AG04449 (cell line): ENCODE data around the gene BEND5.
A peak's percentile ranks its signal among the peaks of the same experiment; 100 is the strongest.

ENCODE experiments used
- CTCF ChIA-PET: fragments of 350-600 bp; formaldehyde crosslinking; extraction: SDS; loops from one replicate; lab custom pipeline; 2021; ENCODE audit warnings: antibody characterized with exemption; lab: Yijun Ruan, JAX
- POLR2A ChIA-PET: fragments of 400-600, 350-600 bp; formaldehyde crosslinking; extraction: SDS; loops from one replicate; lab custom pipeline; 2020; ENCODE audit warnings: antibody characterized with exemption, inconsistent platforms; lab: Yijun Ruan, JAX
- DNase-seq: peaks from one replicate; pipeline ENCODE4 v3.0.0-alpha.2; 2010; ENCODE audit warnings: low read depth, low spot score
- H3K4me3 ChIP-seq: 2 replicates; pipeline ENCODE4 v1.5.1; 2011; ENCODE audit warnings: low read depth, mild to moderate bottlenecking, control low read depth, low read length
- CTCF ChIP-seq: IDR thresholded peaks from one replicate; pipeline ENCODE4 v1.5.1; 2011; ENCODE audit warnings: mild to moderate bottlenecking, moderate library complexity, low read length, control low read depth, inconsistent platforms; ENCODE audit not compliant: insufficient read depth; ENCODE audit errors: missing control alignments

Gene BEND5

GRCh38 chr1:48789903-48790302, 13.2 kb upstream of the BEND5 start:
- POLR2A ChIA-PET, result no interaction called here
- CTCF ChIA-PET, result no interaction called here
- no peak overlapping the region for H3K4me3 ChIP-seq
- TF ChIP-seq CTCF, result no peak
- DNase-seq, result no peak

GRCh38 chr1:48785869-48786268, 9.2 kb upstream of the BEND5 start:
- no peak overlapping the region for H3K4me3 ChIP-seq
- ChIA-PET POLR2A (no interaction called here), CTCF (no interaction called here)
- no peak for TF ChIP-seq CTCF
- no peak for DNase-seq

DNA sequence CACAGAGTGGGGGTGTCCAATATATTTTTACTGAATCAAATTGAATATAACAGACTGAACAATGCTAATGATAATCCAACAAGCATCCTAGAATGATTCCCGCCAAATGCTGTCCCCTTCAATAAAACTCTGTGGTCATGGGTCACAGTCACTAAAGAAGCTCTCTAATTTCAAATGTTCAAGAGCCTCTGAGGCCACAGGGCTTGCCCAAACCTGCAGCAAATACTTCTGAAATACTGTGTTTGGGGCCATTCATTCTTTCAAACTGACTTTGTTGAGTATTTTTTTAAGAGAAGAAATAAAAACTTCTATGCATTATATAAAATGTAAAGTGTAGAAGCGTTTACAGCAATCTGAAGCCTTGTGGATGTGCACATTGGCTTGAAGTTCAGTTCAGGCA, 7.6 kb upstream of the BEND5 start:
- H3K4me3 ChIP-seq, result no peak overlapping the region
- no peak for DNase-seq
- ChIA-PET CTCF (no interaction called here), POLR2A (no interaction called here)
- no peak for TF ChIP-seq CTCF

DNA sequence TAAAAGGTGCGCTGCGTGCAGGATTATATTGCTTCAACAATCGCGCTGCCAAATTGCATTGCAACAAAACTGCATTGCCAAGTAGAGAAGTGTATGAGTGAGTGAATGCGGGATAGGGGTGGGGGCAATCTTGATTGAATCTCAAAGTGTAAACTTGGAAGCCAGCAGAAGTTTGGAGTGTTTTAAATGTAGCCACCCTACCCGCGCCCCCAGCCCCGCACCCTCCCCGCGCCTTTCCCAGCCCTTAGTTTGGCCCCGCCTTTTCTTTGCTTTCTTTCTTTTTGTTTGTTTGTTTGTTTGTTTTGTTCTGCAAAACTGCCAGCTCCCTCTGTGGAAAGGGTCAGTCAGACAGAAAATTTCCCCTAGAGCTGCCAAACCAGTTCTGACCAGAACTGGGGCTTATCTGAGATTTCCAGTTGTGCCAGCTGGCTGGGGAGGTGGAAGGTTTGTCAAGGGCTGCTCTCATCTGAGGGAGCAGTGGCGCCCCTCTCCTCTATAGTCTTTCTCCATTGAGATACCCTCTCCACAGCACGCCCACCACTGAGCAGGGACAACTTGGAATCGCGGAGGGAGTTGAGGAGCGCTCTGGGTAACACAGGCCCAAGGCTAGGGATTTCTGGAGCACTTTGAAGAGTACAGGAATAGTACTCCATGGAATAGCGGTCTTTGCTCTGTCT, 666 bp upstream of the BEND5 start:
- no peak for TF ChIP-seq CTCF
- H3K4me3 ChIP-seq, result peak overlapping the region; percentile 66
- no peak for DNase-seq
- ChIA-PET POLR2A (no interaction called here), CTCF (no interaction called here)

- CTCF ChIA-PET, result no interaction called here
- DNase-seq, result no peak
- no peak for TF ChIP-seq CTCF
- H3K4me3 ChIP-seq, result peak overlapping the region; percentile 66
- POLR2A ChIA-PET, result no interaction called here
These were observed 779 bp downstream of the BEND5 start for GRCh38 chr1:48775831-48776392.

- ChIA-PET POLR2A (no interaction called here), CTCF (interaction anchor here (1.6 kb wide), 1 partner anchor 11 kb away, joined by 5 read pairs; no protein-coding TSS in a partner anchor)
- TF ChIP-seq CTCF, result no peak
- H3K4me3 ChIP-seq, result no peak overlapping the region
- no peak for DNase-seq
These were observed 3.6 kb downstream of the BEND5 start for GRCh38 chr1:48773133-48773532.
